GM12865 (cell line): Measurements from ENCODE around the gene TPCN2.

Experiments
- DNase-seq: peaks from one replicate; pipeline ENCODE4 v3.0.0; 2010; ENCODE audit warnings: low read depth
- H3K4me3 ChIP-seq: 2 replicates; pipeline ENCODE4 v1.5.1; 2011; ENCODE audit warnings: mild to moderate bottlenecking, low read depth, low read length, control low read depth
- TF ChIP-seq, protein P1 (sequence below): IDR thresholded peaks from 2 replicates; pipeline ENCODE4 v1.5.1; 2011; ENCODE audit warnings: low read length, control low read depth, low read depth, inconsistent platforms; ENCODE audit not compliant: insufficient read depth; ENCODE audit errors: missing control alignments

The TPCN2 gene

DNA sequence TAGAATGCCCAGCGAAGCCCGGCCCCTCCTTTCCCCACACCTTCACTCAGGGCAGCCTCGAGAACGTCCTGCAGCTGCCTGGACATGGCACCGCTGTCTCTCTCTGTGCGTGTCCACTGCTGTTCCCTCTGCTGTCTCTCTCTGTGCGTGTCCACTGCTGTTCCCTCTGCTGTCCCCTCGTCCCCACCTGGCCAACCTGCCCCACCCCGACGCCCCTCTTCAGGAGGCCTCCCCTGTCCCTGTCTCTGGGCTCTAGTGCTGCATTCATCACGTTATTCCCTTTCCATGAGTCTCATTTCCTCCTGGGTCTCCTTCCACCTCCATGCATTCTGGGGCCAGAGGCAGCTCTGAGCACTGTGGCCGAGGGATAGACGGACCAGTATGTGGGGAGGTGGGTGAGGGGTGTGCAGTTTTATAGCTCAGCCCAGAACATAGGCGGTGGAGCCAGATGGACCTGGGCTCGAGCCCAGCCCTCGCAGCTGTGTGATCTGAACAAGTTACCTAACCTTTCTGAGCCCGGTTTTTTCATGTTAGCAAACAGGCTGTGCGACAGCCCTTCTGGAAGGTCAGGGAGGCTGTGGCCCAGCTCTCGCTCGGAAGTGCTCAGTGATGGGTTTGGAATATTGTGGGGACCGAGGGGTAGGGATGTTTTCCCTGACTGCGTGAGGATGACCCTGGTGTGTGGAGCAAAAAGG lies 65.1 kb downstream of the TPCN2 start:
- DNase-seq: no peak
- TF ChIP-seq, protein P1, sequence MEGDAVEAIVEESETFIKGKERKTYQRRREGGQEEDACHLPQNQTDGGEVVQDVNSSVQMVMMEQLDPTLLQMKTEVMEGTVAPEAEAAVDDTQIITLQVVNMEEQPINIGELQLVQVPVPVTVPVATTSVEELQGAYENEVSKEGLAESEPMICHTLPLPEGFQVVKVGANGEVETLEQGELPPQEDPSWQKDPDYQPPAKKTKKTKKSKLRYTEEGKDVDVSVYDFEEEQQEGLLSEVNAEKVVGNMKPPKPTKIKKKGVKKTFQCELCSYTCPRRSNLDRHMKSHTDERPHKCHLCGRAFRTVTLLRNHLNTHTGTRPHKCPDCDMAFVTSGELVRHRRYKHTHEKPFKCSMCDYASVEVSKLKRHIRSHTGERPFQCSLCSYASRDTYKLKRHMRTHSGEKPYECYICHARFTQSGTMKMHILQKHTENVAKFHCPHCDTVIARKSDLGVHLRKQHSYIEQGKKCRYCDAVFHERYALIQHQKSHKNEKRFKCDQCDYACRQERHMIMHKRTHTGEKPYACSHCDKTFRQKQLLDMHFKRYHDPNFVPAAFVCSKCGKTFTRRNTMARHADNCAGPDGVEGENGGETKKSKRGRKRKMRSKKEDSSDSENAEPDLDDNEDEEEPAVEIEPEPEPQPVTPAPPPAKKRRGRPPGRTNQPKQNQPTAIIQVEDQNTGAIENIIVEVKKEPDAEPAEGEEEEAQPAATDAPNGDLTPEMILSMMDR: no peak
- no peak overlapping the region for H3K4me3 ChIP-seq

DNA sequence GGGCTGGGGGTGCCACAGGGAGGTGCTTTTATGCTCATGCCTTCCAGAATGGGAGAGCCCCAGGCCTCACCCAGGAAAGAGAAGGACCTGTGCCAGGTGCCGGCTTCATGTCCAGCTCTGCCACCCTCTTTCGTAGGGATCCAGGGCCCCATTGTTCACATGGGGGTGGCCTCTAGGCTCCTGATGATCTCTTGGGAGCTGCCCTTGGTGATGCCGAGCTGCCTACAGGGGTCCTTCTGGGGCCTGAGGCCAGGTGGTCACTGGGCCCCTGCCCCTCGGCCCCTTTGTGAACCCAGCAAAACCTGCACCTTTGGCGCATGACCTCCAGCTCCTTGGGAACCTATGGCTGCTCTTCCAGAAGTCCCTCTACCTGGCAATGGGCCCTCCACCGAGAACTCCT lies 65.6 kb downstream of the TPCN2 start:
- TF ChIP-seq, protein P1: no peak
- DNase-seq: no peak
- H3K4me3 ChIP-seq: no peak overlapping the region

DNA sequence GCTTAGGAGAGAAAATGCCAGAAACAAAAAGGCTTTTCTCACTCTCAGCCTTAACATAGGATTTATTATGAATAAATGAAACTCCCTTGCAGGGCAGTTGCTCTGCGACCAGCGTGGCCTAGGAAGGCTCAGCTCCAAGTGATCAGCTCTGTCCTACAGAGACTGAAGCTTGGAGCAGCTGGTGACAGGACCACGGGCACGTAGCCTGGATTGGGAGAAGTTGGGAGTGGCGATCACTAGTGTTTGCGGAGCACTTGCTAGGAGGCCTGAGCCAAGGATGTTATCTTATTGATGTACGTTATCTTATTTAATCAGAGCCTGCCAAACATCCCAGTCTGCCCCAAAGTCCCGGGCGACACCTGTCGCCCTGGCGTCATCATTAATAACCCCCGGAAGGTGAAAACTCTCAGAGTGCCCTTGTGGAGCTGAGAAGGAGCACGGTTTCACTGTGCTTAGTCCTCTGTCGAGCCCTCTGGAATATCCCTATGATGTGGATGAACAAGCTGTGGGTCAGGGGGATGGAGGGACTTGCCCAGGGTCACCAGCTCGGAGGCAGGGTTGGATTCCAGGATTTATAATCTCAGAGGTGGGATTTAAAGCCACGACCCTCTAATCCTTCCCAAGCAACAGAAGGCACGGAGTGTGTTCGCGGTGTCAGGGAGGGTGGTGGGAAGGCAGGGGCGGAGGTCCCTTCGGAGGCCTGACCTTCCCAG lies 66.2 kb downstream of the TPCN2 start:
- H3K4me3 ChIP-seq: no peak overlapping the region
- TF ChIP-seq, protein P1: no peak
- DNase-seq: no peak

DNA sequence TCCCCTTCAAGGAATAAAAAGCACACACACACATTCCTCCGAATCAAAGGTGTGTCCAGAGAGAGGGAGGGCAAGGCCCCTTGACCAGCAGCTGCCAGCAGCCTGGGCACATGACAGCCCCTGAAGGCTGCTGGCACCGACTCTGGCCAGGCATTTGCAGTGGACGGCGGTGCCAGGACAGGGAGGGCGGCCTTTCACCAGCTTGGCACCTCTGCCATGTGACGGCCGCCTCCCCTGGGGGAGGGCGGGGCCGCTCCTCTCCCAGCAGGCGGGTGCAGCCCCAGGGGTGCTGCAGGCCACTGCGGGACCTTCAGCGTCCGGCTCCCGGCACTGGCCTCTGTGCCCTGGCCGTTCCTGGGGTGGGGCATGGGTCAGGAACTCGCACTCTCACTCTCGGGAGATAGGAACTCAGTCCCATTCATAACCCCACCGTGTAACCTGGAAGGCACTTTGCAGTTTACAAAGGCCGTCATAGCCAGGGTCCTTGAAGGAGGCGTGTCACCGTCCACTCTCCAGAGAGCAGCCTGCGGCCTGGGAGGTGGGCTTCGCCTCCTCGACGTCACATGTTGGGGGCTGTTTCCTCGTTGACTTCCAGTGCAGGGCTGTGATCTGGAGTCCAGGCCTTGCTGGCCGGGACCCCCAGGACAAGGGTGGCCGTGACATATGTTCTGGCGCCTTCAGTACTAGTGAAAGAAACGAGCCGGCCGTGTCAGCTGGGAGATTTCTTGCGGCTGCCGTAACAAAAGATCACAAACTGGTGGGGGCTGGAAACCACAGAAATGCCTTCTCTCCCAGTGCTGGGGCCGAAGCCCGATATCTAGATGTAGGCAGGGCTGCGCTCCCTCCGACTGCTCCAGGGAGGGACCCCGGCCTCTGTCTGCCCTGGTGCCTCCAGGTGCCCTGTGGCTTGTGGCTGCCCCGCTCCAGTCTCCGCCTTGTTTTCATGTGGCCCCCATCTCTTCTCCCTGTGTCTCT lies 67.1 kb downstream of the TPCN2 start:
- TF ChIP-seq, protein P1: no peak
- no peak overlapping the region for H3K4me3 ChIP-seq
- DNase-seq: no peak

DNA sequence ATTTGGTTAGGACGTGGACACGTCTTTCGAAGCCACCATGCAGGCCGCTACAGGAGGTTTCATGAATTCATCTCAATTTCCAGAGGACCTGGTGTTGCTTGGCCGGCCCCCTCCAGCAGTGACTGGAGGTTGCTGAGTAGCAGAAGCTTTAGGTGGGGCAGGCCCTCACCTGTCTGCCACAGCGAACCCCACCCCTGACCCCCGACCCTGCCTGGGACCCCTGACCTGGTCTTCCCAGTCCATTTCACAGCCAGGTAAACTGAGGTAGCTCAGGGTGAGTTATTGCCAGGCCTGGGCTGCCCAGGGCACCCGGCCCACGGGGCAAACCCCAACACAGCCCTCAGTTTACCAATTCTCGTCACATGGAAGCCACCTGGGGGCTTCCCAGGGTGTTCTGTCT lies 67.9 kb downstream of the TPCN2 start:
- no peak overlapping the region for H3K4me3 ChIP-seq

DNA sequence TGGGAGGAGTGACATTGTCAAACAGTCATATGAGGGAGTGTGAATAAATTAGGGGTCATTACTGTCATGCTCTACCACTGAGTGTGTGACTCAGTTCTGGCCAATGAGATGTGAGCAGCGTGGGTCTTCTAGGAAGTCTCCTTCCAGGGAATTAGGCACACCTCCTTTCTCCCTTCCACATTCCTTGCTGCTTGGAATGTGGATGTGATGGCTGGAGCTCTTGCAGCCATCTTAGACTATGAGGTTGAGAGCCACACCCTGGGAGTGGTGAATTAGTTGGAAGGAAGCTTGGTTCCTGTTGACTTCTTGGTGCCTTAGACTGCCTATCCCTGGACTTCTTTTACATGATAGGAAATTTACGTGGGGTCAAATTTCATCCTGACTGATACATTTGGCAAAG lies 70.5 kb downstream of the TPCN2 start:
- TF ChIP-seq, protein P1: no peak
- H3K4me3 ChIP-seq: no peak overlapping the region
- no peak for DNase-seq

More for the DNA sequence above, 67.9 kb downstream of the TPCN2 start:
- TF ChIP-seq, protein P1: no peak
- DNase-seq: no peak
